ENCODE results near the gene TTC19. TPM values are rescaled to one million over a fixed set of nuclear protein-coding genes. Genes with fewer than 3 reads are reported as not detected.

TTC19 gene
- total and polyA plus RNA-seq, 2 experiments from 2014 or later: 76.5 to 115 TPM

GRCh38 chr17:16066125-16066524 is 66.5 kb downstream of the TTC19 start:
- H3K27ac ChIP-seq: no peak overlapping the region
- TF ChIP-seq, protein P1, sequence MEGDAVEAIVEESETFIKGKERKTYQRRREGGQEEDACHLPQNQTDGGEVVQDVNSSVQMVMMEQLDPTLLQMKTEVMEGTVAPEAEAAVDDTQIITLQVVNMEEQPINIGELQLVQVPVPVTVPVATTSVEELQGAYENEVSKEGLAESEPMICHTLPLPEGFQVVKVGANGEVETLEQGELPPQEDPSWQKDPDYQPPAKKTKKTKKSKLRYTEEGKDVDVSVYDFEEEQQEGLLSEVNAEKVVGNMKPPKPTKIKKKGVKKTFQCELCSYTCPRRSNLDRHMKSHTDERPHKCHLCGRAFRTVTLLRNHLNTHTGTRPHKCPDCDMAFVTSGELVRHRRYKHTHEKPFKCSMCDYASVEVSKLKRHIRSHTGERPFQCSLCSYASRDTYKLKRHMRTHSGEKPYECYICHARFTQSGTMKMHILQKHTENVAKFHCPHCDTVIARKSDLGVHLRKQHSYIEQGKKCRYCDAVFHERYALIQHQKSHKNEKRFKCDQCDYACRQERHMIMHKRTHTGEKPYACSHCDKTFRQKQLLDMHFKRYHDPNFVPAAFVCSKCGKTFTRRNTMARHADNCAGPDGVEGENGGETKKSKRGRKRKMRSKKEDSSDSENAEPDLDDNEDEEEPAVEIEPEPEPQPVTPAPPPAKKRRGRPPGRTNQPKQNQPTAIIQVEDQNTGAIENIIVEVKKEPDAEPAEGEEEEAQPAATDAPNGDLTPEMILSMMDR (IDR thresholded peaks at IDR 0.05; ENCODE audit: low read depth, low read length): no peak
- H3K36me3 ChIP-seq: peaks cover 74% of the 10 kb centered on the region
- H3K4me1 ChIP-seq (ENCODE audit: low read depth): no peaks in the 10 kb centered on the region
- no peak for DNase-seq (ENCODE audit: low read depth in 1 of 2, low spot score in 1 of 2)
- no peaks in the 10 kb centered on the region for H3K27me3 ChIP-seq
- H3K4me3 ChIP-seq: no peak overlapping the region
- H3K9me3 ChIP-seq (ENCODE audit: low read depth): no peaks in the 10 kb centered on the region

GRCh38 chr17:16068323-16068722 is 68.7 kb downstream of the TTC19 start:
- Histone ChIP-seq H3K36me3 (peaks cover 84% of the 10 kb centered on the region), H3K4me3 (no peak overlapping the region), H3K9me3 (ENCODE audit: low read depth) (no peaks in the 10 kb centered on the region)

DNA sequence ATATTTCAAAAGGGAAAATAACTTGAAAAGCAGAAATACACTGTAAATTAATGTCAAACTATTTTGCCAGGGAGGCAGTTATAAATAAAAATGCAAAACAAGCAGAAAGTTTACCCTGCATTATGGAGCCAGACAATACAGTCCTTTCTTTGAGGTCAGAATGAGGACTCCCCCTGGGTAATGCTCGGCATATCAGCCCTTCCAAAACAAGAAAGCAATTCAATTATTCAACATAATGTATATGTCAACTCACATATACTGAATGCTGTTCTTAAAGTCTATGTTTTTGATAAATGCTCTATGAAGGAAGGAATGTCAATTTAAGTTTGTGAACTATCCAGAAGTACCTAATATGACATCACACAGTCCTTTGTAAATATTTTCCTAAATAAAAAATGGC is 72.4 kb downstream of the TTC19 start:
- TF ChIP-seq, protein P1 (IDR thresholded peaks at IDR 0.05; ENCODE audit: low read depth, low read length): no peak
- no peaks in the 10 kb centered on the region for H3K9me3 ChIP-seq (ENCODE audit: low read depth)
- no peak overlapping the region for H3K27ac ChIP-seq
- peaks cover 88% of the 10 kb centered on the region for H3K36me3 ChIP-seq
- no peak overlapping the region for H3K4me3 ChIP-seq
- no peaks in the 10 kb centered on the region for H3K27me3 ChIP-seq
- no peaks in the 10 kb centered on the region for H3K4me1 ChIP-seq (ENCODE audit: low read depth)
- no peak for DNase-seq (ENCODE audit: low read depth in 1 of 2, low spot score in 1 of 2)

More at GRCh38 chr17:16068323-16068722, 68.7 kb downstream of the TTC19 start:
- TF ChIP-seq, protein P1 (IDR thresholded peaks at IDR 0.05; ENCODE audit: low read depth, low read length): no peak
- Histone ChIP-seq H3K4me1 (ENCODE audit: low read depth) (no peaks in the 10 kb centered on the region), H3K27me3 (no peaks in the 10 kb centered on the region), H3K27ac (no peak overlapping the region)
- DNase-seq (ENCODE audit: low read depth in 1 of 2, low spot score in 1 of 2): no peak

- Histone ChIP-seq H3K36me3 (peaks cover 87% of the 10 kb centered on the region), H3K27me3 (no peaks in the 10 kb centered on the region), H3K4me1 (ENCODE audit: low read depth) (no peaks in the 10 kb centered on the region), H3K27ac (no peak overlapping the region), H3K4me3 (no peak overlapping the region), H3K9me3 (ENCODE audit: low read depth) (no peaks in the 10 kb centered on the region)
- no peak for DNase-seq (ENCODE audit: low read depth in 1 of 2, low spot score in 1 of 2)
- TF ChIP-seq, protein P1 (IDR thresholded peaks at IDR 0.05; ENCODE audit: low read depth, low read length): no peak
These were observed 74.2 kb downstream of the TTC19 start for GRCh38 chr17:16073845-16074244.

GRCh38 chr17:16074423-16074822 is 74.8 kb downstream of the TTC19 start:
- DNase-seq (ENCODE audit: low read depth in 1 of 2, low spot score in 1 of 2): no peak
- H3K9me3 ChIP-seq (ENCODE audit: low read depth): no peaks in the 10 kb centered on the region
- H3K4me1 ChIP-seq (ENCODE audit: low read depth): no peaks in the 10 kb centered on the region
- no peaks in the 10 kb centered on the region for H3K27me3 ChIP-seq
- TF ChIP-seq, protein P1 (IDR thresholded peaks at IDR 0.05; ENCODE audit: low read depth, low read length): no peak
- H3K27ac ChIP-seq: no peak overlapping the region
- H3K36me3 ChIP-seq: peaks cover 89% of the 10 kb centered on the region
- no peak overlapping the region for H3K4me3 ChIP-seq

DNA sequence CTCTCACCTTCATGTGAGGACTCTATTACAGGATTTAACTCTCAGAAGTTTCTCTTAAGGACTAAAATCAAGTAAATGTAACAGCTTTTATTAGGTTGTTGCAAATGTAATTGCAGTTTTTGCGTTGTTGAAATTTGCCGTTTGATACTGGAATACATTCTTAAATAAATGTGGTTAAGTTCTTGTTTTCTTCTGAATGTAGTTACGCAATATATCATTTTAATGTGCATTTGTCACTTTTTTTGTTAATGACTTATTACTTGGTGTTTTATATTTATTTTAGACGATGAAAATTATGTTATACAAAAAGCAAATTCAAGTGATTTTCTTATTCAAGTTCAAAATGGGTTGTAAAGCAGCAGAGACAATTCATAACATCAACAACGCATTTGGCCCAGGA is 76.3 kb downstream of the TTC19 start:
- no peak overlapping the region for H3K27ac ChIP-seq

More for the DNA sequence above, 76.3 kb downstream of the TTC19 start:
- H3K36me3 ChIP-seq: peaks cover 85% of the 10 kb centered on the region
- no peak for DNase-seq (ENCODE audit: low read depth in 1 of 2, low spot score in 1 of 2)
- H3K9me3 ChIP-seq (ENCODE audit: low read depth): no peaks in the 10 kb centered on the region
- no peaks in the 10 kb centered on the region for H3K4me1 ChIP-seq (ENCODE audit: low read depth)
- no peak overlapping the region for H3K4me3 ChIP-seq
- no peaks in the 10 kb centered on the region for H3K27me3 ChIP-seq
- TF ChIP-seq, protein P1 (IDR thresholded peaks at IDR 0.05; ENCODE audit: low read depth, low read length): no peak

Measured in cardiac muscle cell (in vitro differentiated cells and primary cell).